ENCODE measurements around the gene CLDN12. TPM values are rescaled to one million over a fixed set of nuclear protein-coding genes. Genes with fewer than 3 reads are reported as not detected.

The CLDN12 gene
- polyA plus RNA-seq, 1 of the 3 experiments (the other 2 are of a cell fraction) = 65.7 TPM

DNA sequence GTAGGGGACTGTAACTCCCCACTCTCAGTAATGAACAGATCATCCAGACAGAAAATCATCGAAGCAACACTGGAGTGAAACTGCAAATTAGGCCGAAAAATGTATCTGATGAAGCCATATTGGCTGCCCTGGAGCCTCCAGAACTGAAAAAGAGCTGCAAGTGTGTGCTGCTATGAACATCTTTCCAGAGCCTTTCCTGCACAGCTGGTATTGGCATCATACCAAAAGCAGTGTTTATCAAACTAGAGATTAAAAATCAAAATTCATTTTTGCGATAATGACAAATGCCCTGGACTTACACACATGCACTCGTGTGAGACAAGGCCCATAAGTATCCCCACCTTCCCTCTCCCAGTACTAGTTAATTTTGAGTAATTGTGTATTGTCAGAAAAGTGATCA, 6.8 kb upstream of the CLDN12 start (continued):
- TF ChIP-seq, protein P1, sequence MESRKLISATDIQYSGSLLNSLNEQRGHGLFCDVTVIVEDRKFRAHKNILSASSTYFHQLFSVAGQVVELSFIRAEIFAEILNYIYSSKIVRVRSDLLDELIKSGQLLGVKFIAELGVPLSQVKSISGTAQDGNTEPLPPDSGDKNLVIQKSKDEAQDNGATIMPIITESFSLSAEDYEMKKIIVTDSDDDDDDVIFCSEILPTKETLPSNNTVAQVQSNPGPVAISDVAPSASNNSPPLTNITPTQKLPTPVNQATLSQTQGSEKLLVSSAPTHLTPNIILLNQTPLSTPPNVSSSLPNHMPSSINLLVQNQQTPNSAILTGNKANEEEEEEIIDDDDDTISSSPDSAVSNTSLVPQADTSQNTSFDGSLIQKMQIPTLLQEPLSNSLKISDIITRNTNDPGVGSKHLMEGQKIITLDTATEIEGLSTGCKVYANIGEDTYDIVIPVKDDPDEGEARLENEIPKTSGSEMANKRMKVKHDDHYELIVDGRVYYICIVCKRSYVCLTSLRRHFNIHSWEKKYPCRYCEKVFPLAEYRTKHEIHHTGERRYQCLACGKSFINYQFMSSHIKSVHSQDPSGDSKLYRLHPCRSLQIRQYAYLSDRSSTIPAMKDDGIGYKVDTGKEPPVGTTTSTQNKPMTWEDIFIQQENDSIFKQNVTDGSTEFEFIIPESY (IDR thresholded peaks at IDR 0.05; ENCODE audit: borderline replicate concordance, low read depth) = no peak
- TF ChIP-seq GATA2 (CRISPR knock-in tag; IDR thresholded peaks at IDR 0.05) (peak; percentile 84), FOXJ3 (CRISPR knock-in tag; IDR thresholded peaks at IDR 0.05) (peak; percentile 73; the same call in 1 of the 2 replicates), POLR2AphosphoS5 (IDR thresholded peaks at IDR 0.05; ENCODE audit: low read depth, low read length) (no peak), RAD21 (IDR thresholded peaks at IDR 0.05; ENCODE audit: low read length) (peak; percentile 35; the same call in 1 of the 2 replicates), RFX5 (IDR thresholded peaks at IDR 0.05; ENCODE audit: low read length) (no peak), ELF1 (IDR thresholded peaks at IDR 0.05) (no peak), NFIC (IDR thresholded peaks at IDR 0.05; ENCODE audit: borderline replicate concordance) (0 out of 2 replicates have a peak, but pooled peaks have one; percentile 18)
- TF ChIP-seq, protein P2, sequence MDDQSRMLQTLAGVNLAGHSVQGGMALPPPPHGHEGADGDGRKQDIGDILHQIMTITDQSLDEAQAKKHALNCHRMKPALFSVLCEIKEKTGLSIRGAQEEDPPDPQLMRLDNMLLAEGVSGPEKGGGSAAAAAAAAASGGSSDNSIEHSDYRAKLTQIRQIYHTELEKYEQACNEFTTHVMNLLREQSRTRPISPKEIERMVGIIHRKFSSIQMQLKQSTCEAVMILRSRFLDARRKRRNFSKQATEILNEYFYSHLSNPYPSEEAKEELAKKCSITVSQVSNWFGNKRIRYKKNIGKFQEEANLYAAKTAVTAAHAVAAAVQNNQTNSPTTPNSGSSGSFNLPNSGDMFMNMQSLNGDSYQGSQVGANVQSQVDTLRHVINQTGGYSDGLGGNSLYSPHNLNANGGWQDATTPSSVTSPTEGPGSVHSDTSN (IDR thresholded peaks at IDR 0.05) = no peak

DNA sequence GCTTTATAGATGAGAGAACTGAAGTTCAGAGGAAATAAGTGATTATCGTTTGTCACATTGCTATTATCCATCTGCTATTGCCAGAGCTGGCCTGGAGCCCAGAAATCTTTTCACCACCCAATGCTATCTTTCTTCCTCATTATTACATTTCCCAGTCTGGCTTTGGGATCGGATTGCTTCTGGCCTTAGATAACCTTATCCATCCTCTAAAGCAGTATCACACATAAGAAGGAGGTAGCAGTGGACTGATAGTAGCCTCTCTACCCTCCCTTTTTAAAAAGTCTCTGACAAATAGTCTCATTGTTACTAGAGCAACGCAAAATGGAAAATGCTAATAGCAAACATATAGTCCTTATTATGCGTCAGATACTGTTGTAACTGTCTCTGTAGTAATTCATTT, 1.3 kb upstream of the CLDN12 start:
- peak overlapping the region; percentile 89; the same call in 1 of the 2 replicates for H3K4me2 ChIP-seq
- no peak overlapping the region for H3K4me3 ChIP-seq (ENCODE audit: low read depth in 2 of 2, low read length in 1 of 2)
- CTCF ChIA-PET = interaction anchor here (0.7 to 1.8 kb wide), 3 partner anchors 26 to 56 kb away, joined by 3 to 7 read pairs (median 4); no protein-coding TSS in a partner anchor
- no peaks in the 10 kb centered on the region for H3K27me3 ChIP-seq (ENCODE audit: insufficient read depth)
- peaks cover 12% of the 10 kb centered on the region; the same call in 1 of the 2 replicates for H3K9me3 ChIP-seq
- 14% methylated on average over 4 of the region's 4 CpGs for WGBS (ENCODE audit: low lambda C conversion rate)
- H2AFZ ChIP-seq (ENCODE audit: low read depth) = peak overlapping the region; percentile 87
- peaks cover 33% of the 10 kb centered on the region for H3F3A ChIP-seq (replicated peaks; ENCODE audit: insufficient read depth)
- H3K36me3 ChIP-seq (replicated peaks in 1 of 2; ENCODE audit: control insufficient read depth in 1 of 2, insufficient read depth in 2 of 2, low read length in 1 of 2) = peaks cover 15 to 23% of the 10 kb centered on the region in 2 experiments
- H3K27ac ChIP-seq (ENCODE audit: low read depth in 2 of 2, low read length in 1 of 2) = peak overlapping the region; percentile 97 to 99
- H3K9ac ChIP-seq = peak overlapping the region; percentile 95; the same call in 1 of the 2 replicates
- POLR2A ChIA-PET = no interaction called here
- H3K79me2 ChIP-seq (ENCODE audit: insufficient read depth) = peaks cover 30% of the 10 kb centered on the region
- H3K4me1 ChIP-seq (ENCODE audit: control insufficient read depth in 1 of 2, insufficient read depth in 2 of 2, low read depth in 1 of 2, low read length in 1 of 2) = peaks cover 20 to 24% of the 10 kb centered on the region in 2 experiments; a peak in 3 of 4 replicates
- DNase-seq = peak; percentile 71
- no peaks in the 10 kb centered on the region for H4K20me1 ChIP-seq (ENCODE audit: insufficient read depth)
- no peaks in the 10 kb centered on the region for H3K9me2 ChIP-seq
- TF ChIP-seq, protein P3, sequence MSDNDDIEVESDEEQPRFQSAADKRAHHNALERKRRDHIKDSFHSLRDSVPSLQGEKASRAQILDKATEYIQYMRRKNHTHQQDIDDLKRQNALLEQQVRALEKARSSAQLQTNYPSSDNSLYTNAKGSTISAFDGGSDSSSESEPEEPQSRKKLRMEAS (IDR thresholded peaks at IDR 0.05; ENCODE audit: low read depth) = peak; percentile 50; the same call in 1 of the 2 replicates
- peak; percentile 92 for TF ChIP-seq CHD2 (IDR thresholded peaks at IDR 0.05; ENCODE audit: low read length, partially characterized antibody)
- TF ChIP-seq, protein P1 (IDR thresholded peaks at IDR 0.05; ENCODE audit: borderline replicate concordance, low read depth) = no peak
- no peak for TF ChIP-seq TAF1 (IDR thresholded peaks at IDR 0.05; ENCODE audit: borderline replicate concordance, low read depth, low read length)
- peak; percentile 52; the same call in 1 of the 2 replicates for TF ChIP-seq JUND (IDR thresholded peaks at IDR 0.05)
- TF ChIP-seq GABPA (IDR thresholded peaks at IDR 0.05; ENCODE audit: low read depth) = no peak
- TF ChIP-seq, protein P4, sequence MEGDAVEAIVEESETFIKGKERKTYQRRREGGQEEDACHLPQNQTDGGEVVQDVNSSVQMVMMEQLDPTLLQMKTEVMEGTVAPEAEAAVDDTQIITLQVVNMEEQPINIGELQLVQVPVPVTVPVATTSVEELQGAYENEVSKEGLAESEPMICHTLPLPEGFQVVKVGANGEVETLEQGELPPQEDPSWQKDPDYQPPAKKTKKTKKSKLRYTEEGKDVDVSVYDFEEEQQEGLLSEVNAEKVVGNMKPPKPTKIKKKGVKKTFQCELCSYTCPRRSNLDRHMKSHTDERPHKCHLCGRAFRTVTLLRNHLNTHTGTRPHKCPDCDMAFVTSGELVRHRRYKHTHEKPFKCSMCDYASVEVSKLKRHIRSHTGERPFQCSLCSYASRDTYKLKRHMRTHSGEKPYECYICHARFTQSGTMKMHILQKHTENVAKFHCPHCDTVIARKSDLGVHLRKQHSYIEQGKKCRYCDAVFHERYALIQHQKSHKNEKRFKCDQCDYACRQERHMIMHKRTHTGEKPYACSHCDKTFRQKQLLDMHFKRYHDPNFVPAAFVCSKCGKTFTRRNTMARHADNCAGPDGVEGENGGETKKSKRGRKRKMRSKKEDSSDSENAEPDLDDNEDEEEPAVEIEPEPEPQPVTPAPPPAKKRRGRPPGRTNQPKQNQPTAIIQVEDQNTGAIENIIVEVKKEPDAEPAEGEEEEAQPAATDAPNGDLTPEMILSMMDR (IDR thresholded peaks at IDR 0.05) = no peak
- TF ChIP-seq TCF12 (IDR thresholded peaks at IDR 0.05) = peak; percentile 90
- TF ChIP-seq NFIC (IDR thresholded peaks at IDR 0.05; ENCODE audit: borderline replicate concordance) = peak; percentile 95
- TF ChIP-seq, protein P2 (IDR thresholded peaks at IDR 0.05) = peak; percentile 77
- no peak for TF ChIP-seq YY1 (IDR thresholded peaks at IDR 0.05; ENCODE audit: low read depth)
- no peak for TF ChIP-seq MEF2A (IDR thresholded peaks at IDR 0.05; ENCODE audit: borderline replicate concordance, low read depth)
- no peak for TF ChIP-seq SMC3 (IDR thresholded peaks at IDR 0.05; ENCODE audit: low read depth, low read length)
- TF ChIP-seq, protein P5, sequence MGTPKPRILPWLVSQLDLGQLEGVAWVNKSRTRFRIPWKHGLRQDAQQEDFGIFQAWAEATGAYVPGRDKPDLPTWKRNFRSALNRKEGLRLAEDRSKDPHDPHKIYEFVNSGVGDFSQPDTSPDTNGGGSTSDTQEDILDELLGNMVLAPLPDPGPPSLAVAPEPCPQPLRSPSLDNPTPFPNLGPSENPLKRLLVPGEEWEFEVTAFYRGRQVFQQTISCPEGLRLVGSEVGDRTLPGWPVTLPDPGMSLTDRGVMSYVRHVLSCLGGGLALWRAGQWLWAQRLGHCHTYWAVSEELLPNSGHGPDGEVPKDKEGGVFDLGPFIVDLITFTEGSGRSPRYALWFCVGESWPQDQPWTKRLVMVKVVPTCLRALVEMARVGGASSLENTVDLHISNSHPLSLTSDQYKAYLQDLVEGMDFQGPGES (IDR thresholded peaks at IDR 0.05; ENCODE audit: low read depth, low read length) = no peak
- TF ChIP-seq NRF1 (IDR thresholded peaks at IDR 0.05; ENCODE audit: low read depth, low read length) = no peak
- peak; percentile 98 for TF ChIP-seq GATA2 (CRISPR knock-in tag; IDR thresholded peaks at IDR 0.05)

Data from SK-N-SH (cell line).